Mucosa of descending colon (tissue), 3 donors: ENCODE measurements around the gene DLL3. TPM values are rescaled to one million over a fixed set of nuclear protein-coding genes. Genes with fewer than 3 reads are reported as not detected.

Source experiments
- ATAC-seq: fragments of 200-7000 bp; cut with Tn5 transposase; one replicate; pipeline ENCODE4 v1.9.1; 2020; ENCODE audit warnings: mild to moderate bottlenecking, moderate library complexity
- DNase-seq, 3 donors: peaks; one replicate each; pipeline ENCODE4 v3.0.0-alpha.2; 2020
- H3K36me3 ChIP-seq: fragments of 200-600 bp; one replicate; pipeline ENCODE4 v1.8.0; 2021; ENCODE audit warnings: low read depth, mild to moderate bottlenecking
- H3K4me1 ChIP-seq: fragments of 200-600 bp; one replicate; pipeline ENCODE4 v1.8.0; 2021; ENCODE audit warnings: low read depth, mild to moderate bottlenecking
- H3K4me3 ChIP-seq: fragments of 200-600 bp; one replicate; pipeline ENCODE4 v1.8.0; 2021; ENCODE audit warnings: mild to moderate bottlenecking
- H3K9me3 ChIP-seq: fragments of 200-600 bp; one replicate; pipeline ENCODE4 v1.8.0; 2021; ENCODE audit warnings: mild to moderate bottlenecking
- CTCF ChIP-seq: fragments of 200-600 bp; IDR thresholded peaks from one replicate; pipeline ENCODE4 v1.8.0; 2022; ENCODE audit warnings: antibody characterized with exemption, mild to moderate bottlenecking
- intact Hi-C, 2 donors: fragments of 100-400 bp; cut with DNase I in 1 of 2; cut with micrococcal nuclease in 1 of 2; formaldehyde crosslinking; loops; one replicate each; pipeline versions ENCODE4 v1.11.0 to v1.11.1; 2022; cut with DNase I, micrococcal nuclease
- total RNA-seq, 3 donors: library from RNA; stranded (reverse); fragmentation: NEBNext Ultra II Directional in 2 of 3; extraction: Animal tissue kit (Norgen Biotek cat#: 25700) in 2 of 3; gene quantifications; one replicate each; pipeline versions ENCODE4 v1.2.1 to v1.2.4, GENCODE V29; 2021 to 2023
- donor health status: DM: no; HTN: no; CAD: no; lungs with moderate emphysema.
- donor health status: DM: no; HTN: no; CAD: no.
- donor health status: DM: no; HTN: yes; CAD: no.

Gene DLL3
- total RNA-seq, 3 donors from 2014 or later = not detected

GRCh38 chr19:39506598-39506943, 7.8 kb downstream of the DLL3 start:
- intact Hi-C loops = no loop called here
- TF ChIP-seq CTCF = no peak
- peaks cover 8% of the 10 kb centered on the region for H3K4me1 ChIP-seq
- H3K9me3 ChIP-seq = no peaks in the 10 kb centered on the region
- no peak overlapping the region for H3K4me3 ChIP-seq
- H3K36me3 ChIP-seq = no peaks in the 10 kb centered on the region
- no peak for ATAC-seq
- DNase-seq = no peak

- TF ChIP-seq CTCF = no peak
- Histone ChIP-seq H3K4me1 (peaks cover 8% of the 10 kb centered on the region), H3K36me3 (no peaks in the 10 kb centered on the region), H3K4me3 (no peak overlapping the region), H3K9me3 (no peaks in the 10 kb centered on the region)
- DNase-seq (peak; percentile 18 to 54 (median 49)), ATAC-seq (peak; percentile 69)
- intact Hi-C loops = no loop called here
Measured at GRCh38 chr19:39506944-39507714, 8.4 kb downstream of the DLL3 start.

GRCh38 chr19:39507715-39508364, 9.1 kb downstream of the DLL3 start:
- no peak for ATAC-seq
- Histone ChIP-seq H3K4me1 (peaks cover 8% of the 10 kb centered on the region), H3K36me3 (no peaks in the 10 kb centered on the region), H3K9me3 (no peaks in the 10 kb centered on the region), H3K4me3 (no peak overlapping the region)
- TF ChIP-seq CTCF = no peak
- no peak for DNase-seq
- intact Hi-C loops = no loop called here

- intact Hi-C loops = no loop called here
- no peaks in the 10 kb centered on the region for H3K9me3 ChIP-seq
- TF ChIP-seq CTCF = no peak
- no peaks in the 10 kb centered on the region for H3K36me3 ChIP-seq
- H3K4me1 ChIP-seq = peaks cover 8% of the 10 kb centered on the region
- no peak for DNase-seq
- ATAC-seq = no peak
- H3K4me3 ChIP-seq = no peak overlapping the region
Measured at GRCh38 chr19:39508629-39509028, 9.9 kb downstream of the DLL3 start.

GRCh38 chr19:39509233-39509632, 10.5 kb downstream of the DLL3 start:
- H3K36me3 ChIP-seq = no peaks in the 10 kb centered on the region
- intact Hi-C loops = no loop called here
- H3K4me3 ChIP-seq = no peak overlapping the region
- peaks cover 8% of the 10 kb centered on the region for H3K4me1 ChIP-seq
- DNase-seq (no peak), ATAC-seq (no peak)
- no peak for TF ChIP-seq CTCF
- H3K9me3 ChIP-seq = no peaks in the 10 kb centered on the region
